Measurements from ENCODE around the gene WASF2.

DNA sequence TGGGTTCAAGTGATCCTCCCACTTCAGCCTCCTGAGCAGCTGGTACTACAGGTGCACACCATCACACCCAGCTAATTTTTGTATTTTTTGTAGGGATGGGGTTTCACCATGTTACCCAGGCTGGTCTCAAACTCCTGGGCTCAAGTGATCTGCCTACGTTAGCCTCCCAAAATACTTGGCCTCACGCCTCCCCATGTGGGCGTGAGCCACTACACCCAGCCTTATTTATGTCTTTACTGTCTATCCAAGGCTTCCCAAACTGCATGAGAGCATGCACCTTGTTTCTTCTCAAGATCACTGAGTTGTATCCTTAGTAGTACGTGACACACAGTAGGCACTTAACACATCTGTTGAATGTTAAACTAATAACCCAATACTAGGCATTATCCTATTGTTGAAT lies 14.2 kb downstream of the WASF2 start:
- no peak for TF ChIP-seq POLR2A (IDR thresholded peaks at IDR 0.05)
- TF ChIP-seq, protein P1, sequence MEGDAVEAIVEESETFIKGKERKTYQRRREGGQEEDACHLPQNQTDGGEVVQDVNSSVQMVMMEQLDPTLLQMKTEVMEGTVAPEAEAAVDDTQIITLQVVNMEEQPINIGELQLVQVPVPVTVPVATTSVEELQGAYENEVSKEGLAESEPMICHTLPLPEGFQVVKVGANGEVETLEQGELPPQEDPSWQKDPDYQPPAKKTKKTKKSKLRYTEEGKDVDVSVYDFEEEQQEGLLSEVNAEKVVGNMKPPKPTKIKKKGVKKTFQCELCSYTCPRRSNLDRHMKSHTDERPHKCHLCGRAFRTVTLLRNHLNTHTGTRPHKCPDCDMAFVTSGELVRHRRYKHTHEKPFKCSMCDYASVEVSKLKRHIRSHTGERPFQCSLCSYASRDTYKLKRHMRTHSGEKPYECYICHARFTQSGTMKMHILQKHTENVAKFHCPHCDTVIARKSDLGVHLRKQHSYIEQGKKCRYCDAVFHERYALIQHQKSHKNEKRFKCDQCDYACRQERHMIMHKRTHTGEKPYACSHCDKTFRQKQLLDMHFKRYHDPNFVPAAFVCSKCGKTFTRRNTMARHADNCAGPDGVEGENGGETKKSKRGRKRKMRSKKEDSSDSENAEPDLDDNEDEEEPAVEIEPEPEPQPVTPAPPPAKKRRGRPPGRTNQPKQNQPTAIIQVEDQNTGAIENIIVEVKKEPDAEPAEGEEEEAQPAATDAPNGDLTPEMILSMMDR (IDR thresholded peaks at IDR 0.05) = no peak

Measured in Peyer's patch (tissue), 4 donors.